OCI-LY1 (cell line): ENCODE measurements around the gene MGAT4B.

Experiments used
- H2AFZ ChIP-seq: fragments of 200-600 bp; sonication (generic), shearing (Covaris generic); 2 replicates; pipeline ENCODE4 v1.6.0; 2014; ENCODE audit warnings: antibody characterized with exemption, mild to moderate bottlenecking, low read length
- H3F3A ChIP-seq: fragments of 200-600 bp; sonication (generic), shearing (Covaris generic); 2 replicates; pipeline ENCODE4 v1.6.0; 2014; ENCODE audit warnings: mild to moderate bottlenecking, antibody characterized with exemption, low read length, moderate library complexity; ENCODE audit not compliant: insufficient read depth
- H3K27ac ChIP-seq: fragments of 200-600 bp; sonication (generic); 2 replicates; pipeline ENCODE4 v1.5.1; 2014; ENCODE audit warnings: low read length, mixed run types, mild to moderate bottlenecking, low read depth; ENCODE audit not compliant: poor library complexity, severe bottlenecking
- H3K27me3 ChIP-seq: fragments of 200-600 bp; sonication (generic); 2 replicates; pipeline ENCODE4 v1.6.0; 2014; ENCODE audit warnings: antibody characterized with exemption, mild to moderate bottlenecking, low read length, moderate library complexity; ENCODE audit not compliant: insufficient read depth
- H3K36me3 ChIP-seq: fragments of 200-600 bp; sonication (generic); 2 replicates; pipeline ENCODE4 v1.6.1; 2014; ENCODE audit warnings: mild to moderate bottlenecking, antibody characterized with exemption, low read length, moderate library complexity, mixed read lengths; ENCODE audit not compliant: insufficient read depth
- H3K4me1 ChIP-seq: fragments of 200-600 bp; sonication (generic); 2 replicates; pipeline ENCODE4 v1.5.1; 2014; ENCODE audit warnings: mild to moderate bottlenecking, low read length, moderate library complexity; ENCODE audit not compliant: insufficient read depth, severe bottlenecking
- H3K4me2 ChIP-seq: fragments of 200-600 bp; sonication (generic), shearing (Covaris generic); 2 replicates; pipeline ENCODE4 v1.6.1; 2014; ENCODE audit warnings: low read length
- H3K4me3 ChIP-seq: fragments of 200-600 bp; sonication (generic); 2 replicates; pipeline ENCODE4 v1.5.1; 2014; ENCODE audit warnings: low read length, low read depth, mild to moderate bottlenecking, mixed read lengths; ENCODE audit not compliant: poor library complexity, severe bottlenecking
- H3K79me2 ChIP-seq: fragments of 200-600 bp; shearing (Covaris generic); 2 replicates; pipeline ENCODE4 v1.6.1; 2016; ENCODE audit warnings: mixed run types, low read length, mixed read lengths; ENCODE audit not compliant: insufficient read depth
- H3K9ac ChIP-seq: fragments of 200-600 bp; sonication (generic), shearing (Covaris generic); 2 replicates; pipeline ENCODE4 v1.6.1; 2014; ENCODE audit warnings: mild to moderate bottlenecking, low read length, mixed read lengths
- H3K9me2 ChIP-seq: fragments of 200-600 bp; sonication (generic), shearing (Covaris generic); 2 replicates; pipeline ENCODE4 v1.6.1; 2014; ENCODE audit warnings: low read depth, mild to moderate bottlenecking, low read length, mixed read lengths
- H3K9me3 ChIP-seq: fragments of 200-600 bp; shearing (Covaris generic); 2 replicates; pipeline ENCODE4 v1.6.1; 2014; ENCODE audit warnings: low read length, mixed read lengths
- H4K20me1 ChIP-seq: fragments of 200-600 bp; sonication (generic), shearing (Covaris generic); 2 replicates; pipeline ENCODE4 v1.6.0; 2016; ENCODE audit warnings: mild to moderate bottlenecking, low read length; ENCODE audit not compliant: insufficient read depth
- CTCF ChIP-seq: fragments of 200-600 bp; sonication (generic), shearing (Covaris generic); IDR thresholded peaks from 2 replicates; pipeline ENCODE4 v1.5.1; 2017; ENCODE audit warnings: mild to moderate bottlenecking, antibody characterized with exemption, low read length, moderate library complexity, mixed read lengths
- EZH2 ChIP-seq: fragments of 200-600 bp; sonication (generic), shearing (Covaris generic); IDR thresholded peaks from 2 replicates; pipeline ENCODE4 v1.8.0; 2017; ENCODE audit warnings: borderline replicate concordance, mixed run types, mild to moderate bottlenecking, antibody characterized with exemption, low read length, moderate library complexity, mixed read lengths

The MGAT4B gene

GRCh38 chr5:179816401-179816795 lies 9.7 kb upstream of the MGAT4B start:
- no peak overlapping the region for H3K9ac ChIP-seq
- no peaks in the 10 kb centered on the region for H3F3A ChIP-seq
- H3K4me1 ChIP-seq: peaks cover 33% of the 10 kb centered on the region

GRCh38 chr5:179815491-179816249 lies 9.0 kb upstream of the MGAT4B start:
- H3K36me3 ChIP-seq: peaks cover 7% of the 10 kb centered on the region; the same call in 1 of the 2 replicates
- no peaks in the 10 kb centered on the region for H3F3A ChIP-seq
- no peak overlapping the region for H3K27ac ChIP-seq
- H3K9me3 ChIP-seq: no peaks in the 10 kb centered on the region
- H3K4me3 ChIP-seq: no peak overlapping the region
- no peak overlapping the region for H3K9ac ChIP-seq
- no peaks in the 10 kb centered on the region for H3K27me3 ChIP-seq
- H3K9me2 ChIP-seq: no peaks in the 10 kb centered on the region
- H4K20me1 ChIP-seq: no peaks in the 10 kb centered on the region
- no peak overlapping the region for H3K4me2 ChIP-seq
- peaks cover 33% of the 10 kb centered on the region for H3K4me1 ChIP-seq
- no peaks in the 10 kb centered on the region for H3K79me2 ChIP-seq
- no peak overlapping the region for H2AFZ ChIP-seq
- TF ChIP-seq CTCF (no peak), EZH2 (no peak)

More at GRCh38 chr5:179816401-179816795, 9.7 kb upstream of the MGAT4B start:
- Histone ChIP-seq H3K27ac (no peak overlapping the region), H3K36me3 (peaks cover 7% of the 10 kb centered on the region; the same call in 1 of the 2 replicates), H3K4me2 (no peak overlapping the region), H4K20me1 (no peaks in the 10 kb centered on the region), H3K79me2 (no peaks in the 10 kb centered on the region), H3K9me3 (no peaks in the 10 kb centered on the region), H3K9me2 (no peaks in the 10 kb centered on the region), H3K27me3 (no peaks in the 10 kb centered on the region), H2AFZ (no peak overlapping the region), H3K4me3 (no peak overlapping the region)
- no peak for TF ChIP-seq EZH2
- TF ChIP-seq CTCF: no peak

GRCh38 chr5:179814090-179814489 lies 7.4 kb upstream of the MGAT4B start:
- no peak overlapping the region for H3K4me2 ChIP-seq
- TF ChIP-seq EZH2 (no peak), CTCF (no peak)
- no peak overlapping the region for H3K27ac ChIP-seq
- H3K9ac ChIP-seq: no peak overlapping the region
- H3K9me2 ChIP-seq: no peaks in the 10 kb centered on the region
- H4K20me1 ChIP-seq: no peaks in the 10 kb centered on the region
- H3K36me3 ChIP-seq: peaks cover 7% of the 10 kb centered on the region; the same call in 1 of the 2 replicates
- H3K4me1 ChIP-seq: peaks cover 18% of the 10 kb centered on the region
- H2AFZ ChIP-seq: no peak overlapping the region
- H3K9me3 ChIP-seq: no peaks in the 10 kb centered on the region
- no peaks in the 10 kb centered on the region for H3K79me2 ChIP-seq
- no peaks in the 10 kb centered on the region for H3K27me3 ChIP-seq
- H3K4me3 ChIP-seq: no peak overlapping the region
- H3F3A ChIP-seq: no peaks in the 10 kb centered on the region
